Natural killer cell (primary cell): ENCODE data around the gene TBC1D22A. TPM values are rescaled to one million over a fixed set of nuclear protein-coding genes. Genes with fewer than 3 reads are reported as not detected.

Experiments
- ATAC-seq, 3 donors: fragments of 150-1000 bp in 2 of 3; fragments of 200-7000 bp in 1 of 3; cut with Tn5 transposase; 1 replicate in 1 of 3; 2 replicates in 2 of 3; pipeline ENCODE4 v1.10.0; 2021; ENCODE audit warnings: mild to moderate bottlenecking in 2 of 3, moderate library complexity in 2 of 3
- DNase-seq, 2 donors: peaks; one replicate each; pipeline versions ENCODE4 v3.0.0 to v3.0.0-alpha.2; 2013 to 2021; ENCODE audit warnings: mixed read lengths in 1 of 2
- H3K27ac ChIP-seq: one replicate; pipeline ENCODE4 v1.5.1; 2013; ENCODE audit warnings: mild to moderate bottlenecking, low read length
- H3K27me3 ChIP-seq: one replicate; pipeline ENCODE4 v1.6.1; 2013; ENCODE audit warnings: low read length; ENCODE audit not compliant: control insufficient read depth, insufficient read depth
- H3K36me3 ChIP-seq: one replicate; pipeline ENCODE4 v1.6.1; 2013; ENCODE audit warnings: low read length; ENCODE audit not compliant: control insufficient read depth, insufficient read depth
- H3K4me1 ChIP-seq: one replicate; pipeline ENCODE4 v1.6.1; 2013; ENCODE audit warnings: low read length; ENCODE audit not compliant: control insufficient read depth, insufficient read depth
- H3K4me3 ChIP-seq: one replicate; pipeline ENCODE4 v1.5.1; 2013; ENCODE audit warnings: low read length
- H3K9me3 ChIP-seq: one replicate; pipeline ENCODE4 v1.6.1; 2013; ENCODE audit warnings: low read length; ENCODE audit not compliant: control insufficient read depth, insufficient read depth
- H3K27ac Mint-ChIP-seq, 2 donors: one replicate each; pipeline ENCODE4 v1.8.0; 2022; ENCODE audit warnings: mild to moderate bottlenecking in 2 of 2, mixed read lengths in 2 of 2, moderate library complexity in 1 of 2
- H3K27me3 Mint-ChIP-seq, 2 donors: one replicate each; pipeline ENCODE4 v1.8.0; 2022; ENCODE audit warnings: low read depth in 2 of 2, mixed read lengths in 2 of 2
- H3K36me3 Mint-ChIP-seq: one replicate; pipeline ENCODE4 v1.8.0; 2022; ENCODE audit warnings: mixed read lengths
- H3K4me1 Mint-ChIP-seq, 2 donors: one replicate each; pipeline ENCODE4 v1.8.0; 2022; ENCODE audit warnings: mixed read lengths in 2 of 2
- H3K4me3 Mint-ChIP-seq: one replicate; pipeline ENCODE4 v1.8.0; 2022; ENCODE audit warnings: mild to moderate bottlenecking, moderate library complexity, mixed read lengths
- H3K9me3 Mint-ChIP-seq, 2 donors: one replicate each; pipeline ENCODE4 v1.8.0; 2022; ENCODE audit warnings: mixed read lengths in 2 of 2
- WGBS: methylation state at CpG from one replicate; pipeline ENCODE4 v1.1.7; 2013; ENCODE audit warnings: missing lambda C conversion rate; ENCODE audit not compliant: insufficient coverage; 5-methylcytosine and 5-hydroxymethylcytosine counted together
- intact Hi-C: fragments of 100-400 bp; cut with micrococcal nuclease; formaldehyde crosslinking; loops from one replicate; pipeline ENCODE4 v1.14.2; 2022
- total RNA-seq, 4 donors: library from RNA; stranded (reverse); fragments of 120-200 nt in 1 of 4; gene quantifications; one replicate each; pipeline versions ENCODE4 v1.2.3 to v1.2.4, GENCODE V29; 2013 to 2022
- TF ChIP-seq, protein P1 (sequence below): fragments of 200-600 bp; IDR thresholded peaks from one replicate; pipeline ENCODE4 v1.8.0; 2022; ENCODE audit warnings: antibody characterized with exemption

The TBC1D22A gene
- total RNA-seq, 3 donors from 2014 or later (not counting 1 experiment from before 2014, with no cell fraction given): 47.4 to 53.7 (median 53.2) TPM

DNA sequence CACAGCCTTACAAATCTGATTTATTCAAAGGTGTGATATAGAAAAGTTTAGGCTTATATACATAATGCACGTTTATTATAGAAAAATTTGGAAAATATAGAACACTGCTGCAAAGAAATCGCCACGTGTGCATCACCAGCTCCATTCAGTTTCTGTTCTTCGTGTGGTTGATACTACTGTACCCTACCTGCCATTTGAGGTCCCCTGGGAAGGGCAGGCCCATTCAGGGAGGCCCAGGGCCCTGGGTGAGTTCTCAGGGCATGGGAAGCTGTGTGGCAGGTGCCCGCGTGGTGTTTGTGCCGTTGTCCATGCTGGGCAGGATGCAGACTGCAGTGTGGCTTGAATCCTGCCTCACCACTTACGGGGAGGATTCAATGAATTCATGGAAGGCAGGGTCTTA lies 60.8 kb downstream of the TBC1D22A start:
- H3K27ac Mint-ChIP-seq: no peak overlapping the region
- ATAC-seq: no peak

GRCh38 chr22:46823654-46824053 lies 61.2 kb downstream of the TBC1D22A start:
- H3K27ac ChIP-seq: no peak overlapping the region
- ATAC-seq: no peak
- no peaks in the 10 kb centered on the region for H3K4me1 ChIP-seq
- H3K27me3 ChIP-seq: no peaks in the 10 kb centered on the region
- Mint-ChIP-seq H3K4me3 (no peak overlapping the region), H3K27ac (peak overlapping the region in 1 of 2 donors; percentile 49), H3K4me1 (peaks cover 74 to 81% of the 10 kb centered on the region in 2 donors), H3K36me3 (no peaks in the 10 kb centered on the region), H3K9me3 (peaks cover 0 to 3% of the 10 kb centered on the region in 2 donors), H3K27me3 (no peaks in the 10 kb centered on the region)
- no peak overlapping the region for H3K4me3 ChIP-seq
- TF ChIP-seq, protein P1, sequence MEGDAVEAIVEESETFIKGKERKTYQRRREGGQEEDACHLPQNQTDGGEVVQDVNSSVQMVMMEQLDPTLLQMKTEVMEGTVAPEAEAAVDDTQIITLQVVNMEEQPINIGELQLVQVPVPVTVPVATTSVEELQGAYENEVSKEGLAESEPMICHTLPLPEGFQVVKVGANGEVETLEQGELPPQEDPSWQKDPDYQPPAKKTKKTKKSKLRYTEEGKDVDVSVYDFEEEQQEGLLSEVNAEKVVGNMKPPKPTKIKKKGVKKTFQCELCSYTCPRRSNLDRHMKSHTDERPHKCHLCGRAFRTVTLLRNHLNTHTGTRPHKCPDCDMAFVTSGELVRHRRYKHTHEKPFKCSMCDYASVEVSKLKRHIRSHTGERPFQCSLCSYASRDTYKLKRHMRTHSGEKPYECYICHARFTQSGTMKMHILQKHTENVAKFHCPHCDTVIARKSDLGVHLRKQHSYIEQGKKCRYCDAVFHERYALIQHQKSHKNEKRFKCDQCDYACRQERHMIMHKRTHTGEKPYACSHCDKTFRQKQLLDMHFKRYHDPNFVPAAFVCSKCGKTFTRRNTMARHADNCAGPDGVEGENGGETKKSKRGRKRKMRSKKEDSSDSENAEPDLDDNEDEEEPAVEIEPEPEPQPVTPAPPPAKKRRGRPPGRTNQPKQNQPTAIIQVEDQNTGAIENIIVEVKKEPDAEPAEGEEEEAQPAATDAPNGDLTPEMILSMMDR: no peak
- intact Hi-C loops: no loop called here
- WGBS: 98% methylated on average over 11 of the region's 13 CpGs
- H3K9me3 ChIP-seq: no peaks in the 10 kb centered on the region
- H3K36me3 ChIP-seq: peaks cover 14% of the 10 kb centered on the region
- no peak for DNase-seq

More for the DNA sequence above, 60.8 kb downstream of the TBC1D22A start:
- TF ChIP-seq, protein P1: no peak
- Mint-ChIP-seq H3K4me3 (no peak overlapping the region), H3K27me3 (no peaks in the 10 kb centered on the region), H3K9me3 (peaks cover 0 to 3% of the 10 kb centered on the region in 2 donors), H3K4me1 (peaks cover 74 to 81% of the 10 kb centered on the region in 2 donors), H3K36me3 (no peaks in the 10 kb centered on the region)
- H3K4me1 ChIP-seq: no peaks in the 10 kb centered on the region
- intact Hi-C loops: no loop called here
- WGBS: 95% methylated on average over 8 of the region's 8 CpGs
- H3K4me3 ChIP-seq: no peak overlapping the region
- H3K9me3 ChIP-seq: no peaks in the 10 kb centered on the region
- no peak overlapping the region for H3K27ac ChIP-seq
- peaks cover 14% of the 10 kb centered on the region for H3K36me3 ChIP-seq
- no peak for DNase-seq
- H3K27me3 ChIP-seq: no peaks in the 10 kb centered on the region

GRCh38 chr22:46824344-46824909 lies 62.0 kb downstream of the TBC1D22A start:
- no peak overlapping the region for H3K27ac ChIP-seq
- H3K36me3 ChIP-seq: peaks cover 14% of the 10 kb centered on the region
- peaks cover 74 to 81% of the 10 kb centered on the region in 2 donors for H3K4me1 Mint-ChIP-seq
- H3K4me3 Mint-ChIP-seq: no peak overlapping the region
- H3K27me3 Mint-ChIP-seq: no peaks in the 10 kb centered on the region
- H3K9me3 ChIP-seq: no peaks in the 10 kb centered on the region
- 92% methylated on average over 9 of the region's 9 CpGs for WGBS
- TF ChIP-seq, protein P1: no peak
- ATAC-seq (no peak), DNase-seq (no peak)
- H3K36me3 Mint-ChIP-seq: no peaks in the 10 kb centered on the region
- no peak overlapping the region for H3K4me3 ChIP-seq
- H3K27ac Mint-ChIP-seq: peak overlapping the region; percentile 14 to 49
- intact Hi-C loops: no loop called here
- no peaks in the 10 kb centered on the region for H3K4me1 ChIP-seq
- no peaks in the 10 kb centered on the region for H3K27me3 ChIP-seq
- H3K9me3 Mint-ChIP-seq: peaks cover 0 to 3% of the 10 kb centered on the region in 2 donors
